Measurements from ENCODE around the gene CHRNG. TPM values are rescaled to one million over a fixed set of nuclear protein-coding genes. Genes with fewer than 3 reads are reported as not detected.
"Not testable (repeated sequence)": the region's sequence is repeated elsewhere in the genome, so short reads cannot be mapped to it uniquely, and the experiment has no call there.

CHRNG gene
- total RNA-seq, 1 donor from 2014 or later = not detected

GRCh38 chr2:232563580-232563979 is 24.1 kb downstream of the CHRNG start:
- DNase-seq = no peak
- no peak for TF ChIP-seq CTCF (IDR thresholded peaks at IDR 0.05; ENCODE audit: borderline replicate concordance)
- H3K27me3 ChIP-seq (ENCODE audit: low read depth) = no peaks in the 10 kb centered on the region
- H3K4me3 ChIP-seq = no peak overlapping the region
- intact Hi-C loops (cut with micrococcal nuclease) = no loop called here
- peaks cover 18% of the 10 kb centered on the region for H3K4me1 ChIP-seq
- H3K9me3 ChIP-seq (replicated peaks) = no peaks in the 10 kb centered on the region
- peaks cover 95% of the 10 kb centered on the region for H3K36me3 ChIP-seq
- no peak overlapping the region for H3K27ac ChIP-seq (replicated peaks)

GRCh38 chr2:232567721-232568120 is 28.2 kb downstream of the CHRNG start:
- TF ChIP-seq CTCF (IDR thresholded peaks at IDR 0.05; ENCODE audit: borderline replicate concordance) = no peak
- no peak for DNase-seq
- H3K27ac ChIP-seq (replicated peaks) = no peak overlapping the region
- H3K36me3 ChIP-seq = peaks cover 94% of the 10 kb centered on the region
- no peaks in the 10 kb centered on the region for H3K9me3 ChIP-seq (replicated peaks)
- intact Hi-C loops (cut with micrococcal nuclease) = no loop called here
- H3K27me3 ChIP-seq (ENCODE audit: low read depth) = no peaks in the 10 kb centered on the region
- H3K4me3 ChIP-seq = no peak overlapping the region
- H3K4me1 ChIP-seq = peaks cover 19% of the 10 kb centered on the region

- H3K4me3 ChIP-seq = no peak overlapping the region
- intact Hi-C loops (cut with micrococcal nuclease) = no loop called here
- no peak for DNase-seq
- no peak overlapping the region for H3K27ac ChIP-seq (replicated peaks)
- H3K9me3 ChIP-seq (replicated peaks) = no peaks in the 10 kb centered on the region
- peaks cover 95% of the 10 kb centered on the region for H3K36me3 ChIP-seq
- no peaks in the 10 kb centered on the region for H3K27me3 ChIP-seq (ENCODE audit: low read depth)
- H3K4me1 ChIP-seq = peaks cover 19% of the 10 kb centered on the region
- no peak for TF ChIP-seq CTCF (IDR thresholded peaks at IDR 0.05; ENCODE audit: borderline replicate concordance)
Measured at GRCh38 chr2:232568161-232568560, 28.7 kb downstream of the CHRNG start.

GRCh38 chr2:232569541-232569940 is 30.0 kb downstream of the CHRNG start:
- Histone ChIP-seq H3K27ac (replicated peaks) (no peak overlapping the region), H3K4me3 (no peak overlapping the region), H3K9me3 (replicated peaks) (no peaks in the 10 kb centered on the region), H3K36me3 (peaks cover 95% of the 10 kb centered on the region), H3K4me1 (peaks cover 19% of the 10 kb centered on the region), H3K27me3 (ENCODE audit: low read depth) (no peaks in the 10 kb centered on the region)
- no peak for DNase-seq
- intact Hi-C loops (cut with micrococcal nuclease) = no loop called here
- no peak for TF ChIP-seq CTCF (IDR thresholded peaks at IDR 0.05; ENCODE audit: borderline replicate concordance)

- intact Hi-C loops (cut with micrococcal nuclease); DNase-seq; H3K4me3 ChIP-seq; H3K27me3 ChIP-seq (ENCODE audit: low read depth); H3K9me3 ChIP-seq (replicated peaks); H3K27ac ChIP-seq (replicated peaks): not testable (repeated sequence)
- Histone ChIP-seq H3K36me3 (peaks cover 95% of the 10 kb centered on the region), H3K4me1 (peaks cover 19% of the 10 kb centered on the region)
Measured at GRCh38 chr2:232570481-232570880, 31.0 kb downstream of the CHRNG start.

GRCh38 chr2:232571026-232571474 is 31.6 kb downstream of the CHRNG start:
- no peak overlapping the region for H3K27ac ChIP-seq (replicated peaks)
- H3K36me3 ChIP-seq = peaks cover 93% of the 10 kb centered on the region
- no peak overlapping the region for H3K4me3 ChIP-seq
- DNase-seq = no peak
- intact Hi-C loops (cut with micrococcal nuclease) = no loop called here
- H3K9me3 ChIP-seq (replicated peaks) = no peaks in the 10 kb centered on the region
- peaks cover 19% of the 10 kb centered on the region for H3K4me1 ChIP-seq
- no peaks in the 10 kb centered on the region for H3K27me3 ChIP-seq (ENCODE audit: low read depth)
- TF ChIP-seq CTCF (IDR thresholded peaks at IDR 0.05; ENCODE audit: borderline replicate concordance) = no peak
